ENCODE data around the gene PPP1R36.
"Not testable (repeated sequence)": the region's sequence is repeated elsewhere in the genome, so short reads cannot be mapped to it uniquely, and the experiment has no call there.

PPP1R36 gene

GRCh38 chr14:64614805-64615391 is 65.1 kb downstream of the PPP1R36 start:
- ATAC-seq, result no peak

DNA sequence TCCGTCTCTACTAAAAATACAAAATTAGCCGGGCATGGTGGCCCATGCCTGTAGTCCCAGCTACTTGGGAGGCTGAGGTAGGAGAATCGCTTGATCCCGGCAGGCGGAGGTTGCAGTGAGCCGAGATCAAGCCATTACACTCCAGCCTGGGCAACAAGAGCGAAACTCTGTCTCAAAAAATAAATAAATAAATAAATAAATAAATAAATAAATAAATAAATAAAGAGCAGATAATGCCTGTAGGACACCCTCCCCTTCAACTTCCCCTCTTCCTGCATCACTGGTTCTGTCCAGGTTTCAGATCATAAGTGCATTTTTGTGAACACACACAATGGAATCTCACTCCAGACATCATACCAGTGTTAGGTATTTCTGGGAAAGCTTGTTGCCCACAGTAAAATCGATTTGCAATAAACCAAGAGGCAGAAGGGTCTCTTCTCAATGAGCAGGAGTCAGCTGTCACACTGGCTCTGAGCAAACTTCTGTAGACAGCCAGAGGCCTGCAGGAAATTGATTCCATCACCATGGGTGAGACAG is 68.2 kb downstream of the PPP1R36 start:
- ATAC-seq, result not testable (repeated sequence)

DNA sequence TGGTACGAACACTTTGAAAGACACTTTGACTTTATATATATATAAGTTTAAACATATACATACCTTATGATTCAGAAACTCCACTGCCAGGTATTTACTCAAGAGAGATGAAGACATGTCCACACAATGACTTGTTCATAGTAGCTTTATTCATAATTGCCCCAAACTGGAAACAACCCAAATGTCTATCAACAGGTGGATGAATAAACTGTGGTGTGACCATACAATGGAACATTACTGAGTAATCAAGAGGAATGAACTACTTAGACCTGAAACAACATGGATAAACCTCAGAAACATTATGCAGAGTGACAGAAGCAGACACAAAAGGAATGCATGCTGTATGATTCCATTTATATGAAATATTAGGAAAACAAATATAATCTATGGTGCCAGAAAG is 71.1 kb downstream of the PPP1R36 start:
- no peak for ATAC-seq

DNA sequence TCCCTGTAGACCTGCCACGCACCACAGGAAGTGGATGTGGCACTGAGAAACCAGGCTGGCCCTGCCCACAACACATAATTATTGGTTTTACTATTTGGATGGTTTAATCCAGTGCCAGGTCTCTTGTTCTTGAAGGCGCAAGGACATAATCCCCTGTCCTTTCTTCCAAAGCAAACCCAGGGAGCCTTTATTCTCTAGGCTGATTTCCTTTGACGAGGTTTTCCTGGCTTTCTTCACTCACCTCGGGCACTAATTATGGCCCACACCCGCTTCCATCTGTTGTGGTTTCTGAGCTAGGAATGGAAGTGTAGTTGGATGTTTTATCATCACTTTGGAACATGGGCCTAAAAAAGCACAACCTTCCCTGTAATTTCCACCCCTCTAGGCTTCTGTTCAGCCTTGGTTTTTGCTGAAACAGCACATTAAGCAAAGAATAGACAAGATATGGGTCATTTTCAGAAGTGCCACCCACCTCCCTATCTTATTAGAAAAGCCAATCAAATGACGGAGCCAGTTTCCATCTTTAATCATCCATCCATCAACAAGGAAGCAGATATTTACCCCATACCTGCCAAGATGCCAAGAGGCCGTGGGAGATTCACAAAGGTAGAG is 73.9 kb downstream of the PPP1R36 start:
- ATAC-seq, result no peak

DNA sequence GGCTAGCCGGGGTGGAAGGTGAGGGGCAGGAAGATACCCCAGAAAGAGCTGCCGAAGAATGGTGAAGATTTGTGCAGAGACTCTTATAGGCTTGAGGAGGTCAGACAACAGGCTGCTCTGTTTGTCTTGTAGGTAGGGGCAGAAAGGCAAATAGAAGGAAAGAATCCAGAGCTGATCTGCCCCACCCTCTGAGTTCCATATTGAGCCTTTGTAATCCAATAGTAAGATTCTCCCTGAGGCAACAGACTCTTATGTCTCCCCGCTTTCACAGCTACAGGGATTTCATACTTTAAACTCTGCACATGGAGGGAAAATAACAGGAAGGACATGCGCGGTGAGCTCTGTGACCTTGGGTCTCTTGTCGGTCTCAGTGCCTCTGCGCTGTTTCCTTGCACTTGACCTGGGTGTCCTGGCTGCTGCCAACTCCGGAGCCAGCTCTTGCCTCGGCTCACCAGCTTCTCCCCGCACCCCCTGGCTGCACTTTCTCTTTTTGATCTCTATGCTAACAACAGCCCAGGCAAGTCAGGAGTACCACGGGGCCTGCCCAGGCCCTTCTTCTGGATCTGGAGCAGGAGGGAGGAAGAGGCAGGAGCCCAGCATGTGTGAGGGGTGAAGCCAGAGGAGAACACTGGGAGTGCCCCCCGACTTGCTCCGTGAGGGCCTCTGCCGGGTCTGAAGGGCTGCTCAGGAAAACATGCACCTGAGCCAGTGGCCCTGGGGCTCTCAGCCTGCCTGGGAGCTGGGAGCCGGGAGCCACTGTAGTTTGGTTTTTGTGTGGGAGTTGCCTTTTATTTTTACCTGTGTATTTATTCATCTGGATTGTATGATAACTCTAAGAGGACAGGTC is 75.8 kb downstream of the PPP1R36 start:
- no peak for ATAC-seq

DNA sequence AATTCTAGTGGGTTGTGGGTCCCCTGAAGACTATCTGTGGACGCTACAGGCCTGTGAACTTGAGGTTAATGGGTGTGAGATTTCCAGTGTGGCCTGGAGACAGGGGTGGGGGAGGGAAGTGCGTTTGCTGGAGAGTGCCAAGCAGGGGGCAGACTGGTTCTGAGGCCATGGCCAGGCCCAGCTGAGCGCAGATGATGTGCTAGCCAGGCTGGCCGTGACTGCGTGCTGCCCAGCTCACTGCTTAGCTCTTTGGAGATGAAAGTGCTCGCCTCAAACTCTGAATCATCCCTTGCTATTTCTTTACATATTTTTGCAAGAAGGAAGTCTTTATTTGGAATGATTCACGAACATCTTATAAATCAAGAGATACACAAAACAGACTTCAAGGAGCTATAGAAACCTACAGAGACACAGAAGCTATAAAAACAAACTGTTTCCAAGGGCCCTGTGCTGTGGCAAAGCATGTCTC is 79.2 kb downstream of the PPP1R36 start:
- no peak for ATAC-seq

GRCh38 chr14:64630778-64631177 is 81.0 kb downstream of the PPP1R36 start:
- ATAC-seq, result no peak

- not testable (repeated sequence) for ATAC-seq
Measured at GRCh38 chr14:64631222-64631621, 81.5 kb downstream of the PPP1R36 start.

GRCh38 chr14:64632056-64632455 is 82.3 kb downstream of the PPP1R36 start:
- no peak for ATAC-seq

- ATAC-seq, result no peak
Measured at GRCh38 chr14:64634558-64634957, 84.8 kb downstream of the PPP1R36 start.

DNA sequence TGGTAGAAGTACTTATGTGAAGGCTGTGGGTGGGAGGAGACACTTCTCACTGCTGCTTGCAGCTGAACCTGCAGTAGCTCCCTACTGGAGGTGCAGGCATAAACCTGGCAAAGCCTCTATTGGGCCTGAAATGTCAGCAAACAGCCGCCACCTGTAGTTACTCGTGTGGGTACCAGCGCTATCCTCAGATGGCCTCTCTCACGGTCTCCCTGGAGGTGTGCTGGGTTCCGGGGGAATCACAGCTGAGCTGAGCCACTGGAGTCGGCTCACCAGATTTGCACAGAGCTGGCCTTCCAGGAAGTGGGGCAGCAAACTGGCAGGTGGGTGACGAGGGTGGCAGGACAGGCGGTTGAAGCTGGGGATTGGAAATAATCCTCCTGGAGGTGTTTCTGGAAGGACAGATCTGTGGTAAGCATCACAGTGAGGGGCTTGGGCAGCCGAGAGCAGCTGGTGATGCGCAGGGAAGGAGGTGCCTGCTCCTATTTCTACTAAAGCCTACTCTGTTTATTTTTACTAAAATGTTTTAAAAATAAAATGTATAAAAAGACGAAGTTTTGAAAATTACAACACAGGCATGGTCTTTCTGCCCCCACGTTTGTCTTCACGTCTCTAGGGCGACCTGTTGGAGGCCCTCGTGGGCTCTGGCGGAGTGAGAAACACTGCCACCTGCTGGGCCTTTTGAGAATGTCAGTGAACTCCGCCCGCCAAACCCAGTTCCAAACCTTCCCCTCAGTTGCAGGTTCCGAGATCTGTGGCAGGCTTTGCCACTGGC is 86.6 kb downstream of the PPP1R36 start:
- ATAC-seq, result peak; percentile 81 to 85

- no peak for ATAC-seq
Measured at GRCh38 chr14:64636980-64637429, 87.2 kb downstream of the PPP1R36 start.

DNA sequence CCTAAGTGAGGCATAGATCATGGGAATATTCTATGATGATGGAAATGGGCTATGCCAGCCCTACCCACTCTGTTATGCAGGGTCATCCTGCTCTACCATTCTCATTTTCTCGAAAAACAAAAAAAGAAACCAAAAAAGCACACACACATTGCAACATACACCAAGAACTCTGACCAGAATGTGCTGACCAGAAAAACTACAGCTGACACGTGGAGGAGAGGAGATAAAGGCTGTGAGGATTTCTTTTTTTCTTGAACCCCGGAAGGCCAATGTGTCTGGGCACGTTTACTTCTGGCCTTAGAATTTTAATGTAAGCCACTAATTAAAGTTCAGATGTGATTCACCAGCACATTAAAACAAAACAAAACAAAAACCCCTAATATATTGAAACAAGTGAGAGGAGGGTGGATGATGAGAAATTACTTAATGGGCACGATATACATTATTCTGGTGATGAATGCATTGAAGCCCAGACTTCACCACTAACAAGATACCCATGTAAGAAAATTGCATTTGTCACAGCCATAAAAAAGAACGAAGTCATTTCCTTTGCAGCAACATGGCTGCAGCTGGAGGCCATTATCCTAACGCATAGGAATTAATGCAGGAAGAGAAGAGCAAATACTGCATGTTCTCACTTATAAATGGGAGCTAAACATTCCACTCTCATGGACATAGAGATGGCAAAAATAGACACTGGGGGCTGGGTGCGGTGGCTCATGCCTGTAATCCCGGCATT is 88.1 kb downstream of the PPP1R36 start:
- ATAC-seq, result no peak

GRCh38 chr14:64638625-64639024 is 88.9 kb downstream of the PPP1R36 start:
- ATAC-seq, result no peak

Data from activated CD4-positive, CD25-positive, alpha-beta regulatory T cell treated with anti-CD3 and anti-CD28 coated beads, Interleukin-2, amount 50 U/mL, for 24 hours (primary cell).